Astrocyte (in vitro differentiated cells and primary cell): ENCODE data around the gene ALDOA.

Experiments
- EZH2 ChIP-seq: IDR thresholded peaks from 2 replicates; pipeline ENCODE4 v1.6.1; 2012; ENCODE audit warnings: mild to moderate bottlenecking, low read length, inconsistent platforms; ENCODE audit not compliant: insufficient read depth
- TF ChIP-seq, protein P1 (sequence below): IDR thresholded peaks from 2 replicates; pipeline ENCODE4 v1.5.1; 2011; ENCODE audit warnings: low read depth, mild to moderate bottlenecking, inconsistent platforms, low read length, moderate library complexity; ENCODE audit not compliant: insufficient read depth

DNA sequence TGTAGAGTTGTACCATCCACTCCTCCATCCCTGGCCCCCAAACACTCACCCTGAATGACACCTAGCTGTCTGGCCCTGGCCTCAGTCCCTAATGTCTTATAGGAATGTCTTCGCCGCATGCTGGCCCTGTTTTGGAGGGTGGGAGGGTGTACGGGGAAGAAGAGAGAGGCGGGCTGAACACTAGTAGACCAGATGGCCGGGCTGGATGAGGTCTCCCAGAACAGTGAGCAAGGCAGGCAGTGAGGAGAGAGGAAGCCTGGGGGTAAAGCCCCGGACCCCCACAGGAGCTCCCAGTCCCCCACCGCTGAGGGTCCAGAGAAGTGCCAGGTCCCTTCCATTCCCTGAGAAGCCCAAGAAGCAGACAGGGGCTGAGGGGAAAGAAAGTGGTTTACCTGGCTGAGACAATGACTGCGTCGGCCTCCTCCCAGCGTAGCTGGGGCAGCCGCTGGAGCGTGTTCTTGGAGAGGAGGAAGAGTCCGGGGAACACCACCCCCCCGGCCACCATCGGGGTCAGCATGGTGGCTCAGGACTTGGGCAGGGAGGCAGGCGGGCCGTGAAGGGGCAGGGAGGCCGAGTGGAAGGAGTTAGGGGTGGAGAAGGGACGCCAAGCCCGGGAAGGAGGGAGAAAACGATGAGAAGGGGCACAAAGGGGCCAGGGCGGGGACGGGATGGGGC, 35.4 kb upstream of the ALDOA start:
- TF ChIP-seq, protein P1, sequence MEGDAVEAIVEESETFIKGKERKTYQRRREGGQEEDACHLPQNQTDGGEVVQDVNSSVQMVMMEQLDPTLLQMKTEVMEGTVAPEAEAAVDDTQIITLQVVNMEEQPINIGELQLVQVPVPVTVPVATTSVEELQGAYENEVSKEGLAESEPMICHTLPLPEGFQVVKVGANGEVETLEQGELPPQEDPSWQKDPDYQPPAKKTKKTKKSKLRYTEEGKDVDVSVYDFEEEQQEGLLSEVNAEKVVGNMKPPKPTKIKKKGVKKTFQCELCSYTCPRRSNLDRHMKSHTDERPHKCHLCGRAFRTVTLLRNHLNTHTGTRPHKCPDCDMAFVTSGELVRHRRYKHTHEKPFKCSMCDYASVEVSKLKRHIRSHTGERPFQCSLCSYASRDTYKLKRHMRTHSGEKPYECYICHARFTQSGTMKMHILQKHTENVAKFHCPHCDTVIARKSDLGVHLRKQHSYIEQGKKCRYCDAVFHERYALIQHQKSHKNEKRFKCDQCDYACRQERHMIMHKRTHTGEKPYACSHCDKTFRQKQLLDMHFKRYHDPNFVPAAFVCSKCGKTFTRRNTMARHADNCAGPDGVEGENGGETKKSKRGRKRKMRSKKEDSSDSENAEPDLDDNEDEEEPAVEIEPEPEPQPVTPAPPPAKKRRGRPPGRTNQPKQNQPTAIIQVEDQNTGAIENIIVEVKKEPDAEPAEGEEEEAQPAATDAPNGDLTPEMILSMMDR, result no peak
- TF ChIP-seq EZH2, result peak; percentile 61
